Spleen (tissue), 11 donors: ENCODE data around the gene XRCC3. TPM values are rescaled to one million over a fixed set of nuclear protein-coding genes. Genes with fewer than 3 reads are reported as not detected.

Source experiments
- DNase-seq: peaks from one replicate; pipeline ENCODE4 v3.0.0-alpha.2; 2020
- H3K27ac ChIP-seq, 8 donors: fragments of 200-600 bp; sonication (generic) in 7 of 8; 1 replicate in 4 of 8; 2 replicates in 4 of 8; pipeline versions ENCODE4 v1.5.0 to v1.8.0; 2016 to 2021; ENCODE audit warnings: inconsistent platforms in 4 of 8, mild to moderate bottlenecking in 4 of 8, moderate library complexity in 1 of 8
- H3K27me3 ChIP-seq, 7 donors: fragments of 200-600 bp; sonication (generic) in 6 of 7; replicated peaks in 1 of 7; 1 replicate in 4 of 7; 2 replicates in 3 of 7; pipeline versions ENCODE4 v1.5.0 to v1.8.0; 2016 to 2021; ENCODE audit warnings: inconsistent platforms in 3 of 7, mild to moderate bottlenecking in 1 of 7
- H3K36me3 ChIP-seq, 6 donors: fragments of 200-600 bp; sonication (generic) in 5 of 6; 1 replicate in 4 of 6; 2 replicates in 2 of 6; pipeline versions ENCODE4 v1.5.0 to v1.8.0; 2016 to 2021; ENCODE audit warnings: inconsistent platforms in 2 of 6
- H3K4me1 ChIP-seq, 6 donors: fragments of 200-600 bp; sonication (generic) in 5 of 6; 1 replicate in 3 of 6; 2 replicates in 3 of 6; pipeline versions ENCODE4 v1.5.0 to v1.8.0; 2016 to 2021; ENCODE audit warnings: inconsistent platforms in 3 of 6
- H3K4me3 ChIP-seq, 8 donors: fragments of 200-600 bp; sonication (generic) in 7 of 8; 1 replicate in 4 of 8; 2 replicates in 4 of 8; pipeline versions ENCODE4 v1.5.0 to v1.8.0; 2016 to 2021; ENCODE audit warnings: inconsistent platforms in 4 of 8, mild to moderate bottlenecking in 4 of 8, moderate library complexity in 2 of 8
- H3K9me3 ChIP-seq, 8 donors: fragments of 200-600 bp; sonication (generic) in 7 of 8; 1 replicate in 4 of 8; 2 replicates in 4 of 8; pipeline versions ENCODE4 v1.5.0 to v1.8.0; 2016 to 2021; ENCODE audit warnings: inconsistent platforms in 4 of 8
- CTCF ChIP-seq, 11 experiments: fragments of 200-600 bp in 7 of 11; fragments of 450-650 bp in 4 of 11; sonication (generic) in 4 of 11; IDR thresholded peaks in 8 of 11; conservative IDR thresholded peaks in 3 of 11; 1 replicate in 7 of 11; 2 replicates in 4 of 11; pipeline versions ENCODE4 v1.4.0 to v1.8.0; 2016 to 2021; ENCODE audit warnings: antibody characterized with exemption in 11 of 11, inconsistent platforms in 4 of 11, mild to moderate bottlenecking in 1 of 11
- POLR2A ChIP-seq, 3 donors: fragments of 450-650 bp; IDR thresholded peaks; one replicate each; pipeline ENCODE4 v1.5.1; 2017; ENCODE audit warnings: antibody characterized with exemption in 3 of 3, mild to moderate bottlenecking in 1 of 3
- POLR2AphosphoS5 ChIP-seq, 3 donors: sonication (generic); formaldehyde crosslinking; IDR thresholded peaks; one replicate each; pipeline ENCODE4 v1.5.1; 2017; ENCODE audit warnings: antibody characterized with exemption in 3 of 3
- WGBS, 5 donors: extraction: QIAGEN DNeasy Blood & Tissue Kit in 3 of 5; methylation state at CpG; one replicate each; pipeline versions ENCODE4 v1.1.5 to v1.1.7; 2013 to 2018; 5-methylcytosine and 5-hydroxymethylcytosine counted together
- intact Hi-C: fragments of 100-400 bp; cut with DNase I; formaldehyde crosslinking; loops from one replicate; pipeline ENCODE4 v1.15.0; 2023; ENCODE audit warnings: low total_unique reads
- polyA plus RNA-seq, 3 donors: library from polyadenylated mRNA; stranded (reverse); fragments of 200-250 nt; gene quantifications; one replicate each; pipeline ENCODE4 v1.2.1, GENCODE V29; 2013
- total RNA-seq, 7 donors: library from RNA; depleted of rRNA in 3 of 7; stranded (reverse); fragments of >200 nt in 3 of 7; fragmentation: NEBNext Ultra II Directional in 4 of 7; extraction: Animal tissue kit (Norgen Biotek cat#: 25700) in 4 of 7; gene quantifications; one replicate each; pipeline versions ENCODE4 v1.1.0 to v1.2.1, GENCODE V29; 2016 to 2021
- donor health status: healthy with polysubstance abuse.
- donor health status: DM: no; HTN: no; CAD: no; lungs with moderate emphysema.
- donor health status: DM: no; HTN: no; CAD: no.
- donor health status: Bipolar disorder and iron deficiency.
- donor health status: healthy.
- donor health status: DM: no; HTN: no; CAD: no.
- donor health status: DM: yes; HTN: yes; CAD: no.

Gene XRCC3
- total and polyA plus RNA-seq, 10 donors, result 5.9 to 20.4 (median 14.3) TPM

- WGBS, 5 donors, result 81 to 93% (median 87%) methylated on average over 12 to 14 of the region's 14 CpGs
- H3K27me3 ChIP-seq, result no peaks in the 10 kb centered on the region
- intact Hi-C loops, result no loop called here
- peaks cover 0 to 100% (median 55%) of the 10 kb centered on the region in 6 donors for H3K36me3 ChIP-seq
- no peak overlapping the region for H3K4me3 ChIP-seq
- H3K27ac ChIP-seq, result peak overlapping the region in 7 of 8 donors; percentile 15 to 86 (median 57)
- no peaks in the 10 kb centered on the region for H3K9me3 ChIP-seq
- TF ChIP-seq POLR2AphosphoS5 (IDR thresholded peaks at IDR 0.05), result peak in 2 of 3 donors; percentile 22 to 58
- TF ChIP-seq CTCF (IDR thresholded peaks at IDR 0.05 in 8 of 11, conservative IDR thresholded peaks at IDR 0.05 in 3 of 11), result no peak
- no peak for TF ChIP-seq POLR2A (IDR thresholded peaks at IDR 0.05)
- DNase-seq, result peak; percentile 68
- peaks cover 42 to 100% (median 72%) of the 10 kb centered on the region in 6 donors for H3K4me1 ChIP-seq
Observed at GRCh38 chr14:103697603-103698379, 17.5 kb downstream of the XRCC3 start.

GRCh38 chr14:103697206-103697602 is 18.0 kb downstream of the XRCC3 start:
- peak; percentile 48 for DNase-seq
- intact Hi-C loops, result no loop called here
- Histone ChIP-seq H3K27me3 (no peaks in the 10 kb centered on the region), H3K27ac (peak overlapping the region in 7 of 8 donors; percentile 26 to 86 (median 72)), H3K36me3 (peaks cover 0 to 100% (median 53%) of the 10 kb centered on the region in 6 donors), H3K9me3 (no peaks in the 10 kb centered on the region), H3K4me3 (no peak overlapping the region), H3K4me1 (peaks cover 42 to 100% (median 71%) of the 10 kb centered on the region in 6 donors)
- 28 to 63% (median 47%) methylated on average over 3 of the region's 3 CpGs for WGBS, 5 donors
- TF ChIP-seq POLR2A (IDR thresholded peaks at IDR 0.05) (no peak), CTCF (IDR thresholded peaks at IDR 0.05 in 8 of 11, conservative IDR thresholded peaks at IDR 0.05 in 3 of 11) (no peak), POLR2AphosphoS5 (IDR thresholded peaks at IDR 0.05) (no peak)

GRCh38 chr14:103696466-103697071 is 18.7 kb downstream of the XRCC3 start:
- TF ChIP-seq CTCF (IDR thresholded peaks at IDR 0.05 in 8 of 11, conservative IDR thresholded peaks at IDR 0.05 in 3 of 11), result no peak
- no peak for TF ChIP-seq POLR2A (IDR thresholded peaks at IDR 0.05)
- TF ChIP-seq POLR2AphosphoS5 (IDR thresholded peaks at IDR 0.05), result peak in 2 of 3 donors; percentile 29 to 57
- 20 to 65% (median 52%) methylated on average over 16 to 17 of the region's 17 CpGs for WGBS, 5 donors
- H3K4me3 ChIP-seq, result no peak overlapping the region
- peaks cover 0 to 100% (median 52%) of the 10 kb centered on the region in 6 donors for H3K36me3 ChIP-seq
- peak; percentile 74 for DNase-seq
- peak overlapping the region; percentile 22 to 86 (median 62) for H3K27ac ChIP-seq
- H3K4me1 ChIP-seq, result peaks cover 37 to 100% (median 71%) of the 10 kb centered on the region in 6 donors
- H3K9me3 ChIP-seq, result no peaks in the 10 kb centered on the region
- intact Hi-C loops, result no loop called here
- no peaks in the 10 kb centered on the region for H3K27me3 ChIP-seq

- Histone ChIP-seq H3K27me3 (no peaks in the 10 kb centered on the region), H3K36me3 (peaks cover 0 to 100% (median 52%) of the 10 kb centered on the region in 6 donors), H3K4me1 (peaks cover 34 to 100% (median 71%) of the 10 kb centered on the region in 6 donors), H3K4me3 (no peak overlapping the region), H3K27ac (peak overlapping the region in 6 of 8 donors; percentile 43 to 86 (median 73)), H3K9me3 (no peaks in the 10 kb centered on the region)
- intact Hi-C loops, result no loop called here
- 53 to 77% (median 68%) methylated on average over 8 to 13 of the region's 13 CpGs for WGBS, 5 donors
- no peak for TF ChIP-seq POLR2AphosphoS5 (IDR thresholded peaks at IDR 0.05)
- TF ChIP-seq CTCF (IDR thresholded peaks at IDR 0.05 in 8 of 11, conservative IDR thresholded peaks at IDR 0.05 in 3 of 11), result no peak
- no peak for TF ChIP-seq POLR2A (IDR thresholded peaks at IDR 0.05)
- DNase-seq, result peak; percentile 47
Observed at GRCh38 chr14:103696070-103696402, 19.2 kb downstream of the XRCC3 start.
